Activated CD8-positive, alpha-beta memory T cell treated with anti-CD3 and anti-CD28 coated beads for 1 hour (primary cell): ENCODE data around the gene NLRP5.
A peak's percentile ranks its signal among the peaks of the same experiment; 100 is the strongest.
"Not testable (repeated sequence)": the region's sequence is repeated elsewhere in the genome, so short reads cannot be mapped to it uniquely, and the experiment has no call there.

Experiments
- DNase-seq, 2 donors: peaks; one replicate each; pipeline ENCODE4 v3.0.0-alpha.2; 2020; ENCODE audit warnings: low read depth in 1 of 2; ENCODE audit errors: extremely low read depth in 1 of 2

The NLRP5 gene

DNA sequence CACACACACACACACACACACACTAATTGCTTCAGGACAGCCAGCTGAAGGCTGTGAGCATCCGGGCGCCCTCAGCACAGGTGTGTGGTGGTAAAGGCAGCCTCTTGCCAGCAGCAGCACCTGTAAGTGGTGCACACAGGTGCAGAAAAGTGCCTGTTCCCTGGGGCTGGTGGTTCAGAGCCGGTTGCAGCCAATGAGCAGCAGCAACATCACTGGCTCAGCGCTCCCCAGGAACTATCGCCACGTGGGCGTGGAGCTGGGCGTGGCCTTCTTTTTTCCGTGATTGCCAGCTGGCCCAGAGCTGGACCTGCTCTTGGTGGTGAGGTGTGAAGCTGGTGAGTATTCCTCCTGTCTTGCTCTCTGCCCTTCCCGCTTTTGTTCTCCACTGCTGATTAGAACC lies at the start of gene NLRP5:
Gene NLRP5 (plus strand): TSS at position 289 of the 400 bp plus-strand sequence.
- no peak for DNase-seq

DNA sequence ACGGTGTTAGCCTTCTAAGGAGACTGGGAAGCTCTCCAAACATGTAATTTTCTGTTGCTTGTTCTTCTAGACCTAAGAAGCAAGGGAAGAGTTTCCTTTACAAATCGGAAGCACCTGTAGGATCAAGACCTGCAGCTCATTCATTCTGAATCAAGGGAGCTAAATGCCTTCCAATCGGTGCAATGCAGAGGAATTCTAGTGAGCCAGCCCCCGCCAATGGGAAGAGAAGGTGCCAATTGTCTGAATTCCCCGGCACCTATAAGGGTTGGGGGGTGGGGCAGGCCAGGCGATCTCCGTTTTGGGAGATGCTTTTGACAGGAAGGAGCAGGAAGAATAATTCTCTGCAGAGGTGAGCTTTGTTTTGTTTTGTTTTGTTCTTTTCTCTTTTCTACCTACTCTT lies 47.4 kb upstream of the NLRP5 start:
- no peak for DNase-seq

DNA sequence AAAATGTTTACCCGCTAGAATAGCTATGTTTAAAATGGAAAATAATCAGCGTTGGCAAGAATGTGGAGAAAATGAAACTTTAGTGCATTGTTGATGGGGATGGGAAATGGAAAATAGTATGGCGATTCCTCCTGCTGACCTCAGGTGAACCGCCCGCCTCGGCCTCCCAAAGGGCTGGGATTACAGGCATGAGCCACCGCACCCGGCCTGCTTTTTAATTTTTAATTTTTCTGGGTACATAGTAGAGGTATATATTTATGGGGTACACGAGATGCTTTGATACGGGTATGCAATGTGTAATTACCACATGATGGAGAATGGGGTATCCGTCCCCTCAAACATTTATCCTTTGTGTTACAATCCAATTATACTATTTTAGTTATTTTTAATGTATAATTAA lies 46.3 kb upstream of the NLRP5 start:
- DNase-seq: no peak

DNA sequence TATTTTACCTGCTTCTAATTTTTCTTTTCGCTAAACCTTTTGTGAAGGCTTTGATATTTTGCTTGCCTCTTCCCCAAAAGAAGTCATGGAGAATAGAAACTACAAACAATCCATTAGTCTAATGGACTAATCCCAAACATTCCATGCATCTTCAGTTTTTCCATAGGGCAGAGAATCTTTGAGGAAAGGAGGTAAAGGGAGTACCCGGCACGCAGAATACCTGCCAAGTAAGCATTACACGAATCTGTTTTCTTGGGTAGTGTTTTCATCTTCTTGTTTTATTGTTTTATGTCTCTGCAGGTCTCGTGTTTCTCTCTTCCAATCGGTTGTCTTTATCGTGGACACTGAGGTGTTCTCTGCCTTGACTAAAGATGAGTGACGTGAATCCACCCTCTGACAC lies 39.0 kb upstream of the NLRP5 start, which contains the start of gene NLRP8:
Gene NLRP8 (plus strand): TSS at position 301 of the 400 bp plus-strand sequence.
- no peak for DNase-seq

DNA sequence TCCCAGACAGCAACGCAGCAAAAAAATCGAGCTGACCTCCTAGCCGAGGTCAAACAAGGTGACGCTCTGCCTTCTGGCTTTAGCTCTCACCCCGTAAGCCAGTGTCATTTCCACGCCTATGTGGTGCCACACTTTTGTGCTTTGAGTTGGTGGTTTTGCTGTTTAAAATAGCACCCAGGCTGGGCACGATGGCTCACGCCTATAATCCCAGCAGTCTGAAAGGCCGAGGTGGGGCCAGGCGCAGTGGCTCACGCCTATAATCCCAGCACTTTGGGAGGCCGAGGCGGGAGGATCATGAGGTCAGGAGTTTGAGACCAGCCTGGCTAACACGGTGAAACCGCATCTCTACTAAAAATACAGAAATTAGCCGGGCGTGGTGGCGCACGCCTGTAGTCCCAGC lies 36.0 kb upstream of the NLRP5 start:
- DNase-seq: not testable (repeated sequence)

DNA sequence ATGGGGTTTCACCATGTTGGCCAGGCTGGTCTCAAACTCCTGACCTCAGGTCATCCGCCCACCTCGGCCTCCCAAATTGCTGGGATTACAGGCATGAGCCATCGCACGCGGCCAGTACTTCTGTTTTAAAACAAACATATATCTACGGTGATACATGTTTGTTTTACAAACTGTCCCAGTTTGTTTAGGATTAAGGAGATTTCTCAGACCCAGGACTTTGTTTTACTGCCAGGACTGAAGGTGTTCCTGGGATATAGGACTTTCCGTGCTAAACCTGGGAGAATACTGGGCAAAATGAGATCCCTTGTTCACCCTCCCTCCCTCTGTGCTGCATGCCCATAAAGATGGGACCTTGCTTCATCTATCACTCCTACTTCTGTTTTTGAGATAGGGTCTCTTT lies 30.1 kb upstream of the NLRP5 start:
- no peak for DNase-seq

DNA sequence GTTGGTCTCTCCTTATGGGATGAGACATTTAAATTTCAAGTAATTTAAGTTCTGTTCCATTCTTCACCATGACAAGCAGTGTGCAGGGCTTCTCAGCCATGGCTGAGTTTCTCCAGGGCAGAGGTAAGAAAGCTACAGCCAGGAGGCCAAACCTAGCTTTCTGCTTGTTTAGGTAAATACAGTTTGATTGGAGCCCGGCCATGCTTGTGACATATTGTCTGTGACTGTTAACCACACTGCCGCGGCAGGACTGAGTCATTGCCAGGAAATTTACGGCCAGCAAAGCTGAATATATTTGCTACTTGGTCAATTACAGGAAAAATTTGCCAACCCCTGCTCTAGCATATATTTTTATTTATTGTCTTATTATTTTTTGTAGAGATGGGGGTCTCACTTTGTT lies 28.2 kb upstream of the NLRP5 start:
- no peak for DNase-seq

DNA sequence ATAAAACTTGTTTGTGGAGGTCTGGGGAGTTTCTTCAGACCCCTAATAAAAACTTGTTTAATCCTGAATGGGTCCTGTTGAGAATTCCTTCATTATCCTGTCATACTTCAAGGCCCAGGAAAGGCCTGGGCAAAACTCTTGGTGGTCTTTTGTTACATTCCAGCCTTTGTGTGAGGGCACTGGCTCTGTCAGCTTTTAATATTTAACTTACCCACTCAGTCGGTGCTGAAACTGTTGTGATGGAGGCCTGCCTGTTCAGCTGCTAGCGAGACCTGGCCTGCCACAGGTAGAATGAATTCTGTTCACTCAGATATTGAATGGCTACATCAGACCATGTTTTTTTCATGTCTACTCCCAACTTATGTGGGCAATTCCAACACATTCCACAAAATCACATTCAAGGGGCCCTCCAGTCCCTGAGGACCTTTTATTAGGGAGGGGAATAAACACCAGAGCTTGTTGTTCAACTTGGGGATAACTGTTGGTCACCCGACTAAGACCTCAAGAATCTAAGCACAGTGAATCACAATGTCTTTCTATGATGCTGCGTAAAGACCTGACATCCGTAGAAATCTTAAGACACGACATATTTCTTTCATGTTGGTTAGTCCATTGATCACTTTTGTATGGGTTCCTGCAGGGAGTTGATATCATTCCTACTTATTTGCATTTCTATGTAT lies 26.4 kb upstream of the NLRP5 start:
- DNase-seq: no peak

DNA sequence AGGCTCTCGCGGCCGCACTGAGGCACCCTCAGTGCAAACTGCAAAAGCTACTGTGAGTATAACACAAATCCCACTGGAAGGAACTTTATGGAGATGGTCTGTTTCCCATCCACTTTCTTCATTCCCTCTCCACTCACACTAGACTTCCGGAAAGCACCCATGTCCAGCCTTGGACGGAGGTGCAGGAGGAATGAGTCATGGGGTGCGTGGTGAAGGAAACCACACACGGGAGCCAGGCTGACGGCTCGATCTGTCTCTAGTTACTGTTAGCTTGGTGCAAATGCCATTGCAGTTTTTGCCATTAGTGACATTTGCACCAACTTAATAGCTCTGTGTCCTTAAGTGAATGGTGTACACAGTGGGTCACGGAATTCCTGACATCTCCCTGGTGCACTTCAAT lies 24.4 kb upstream of the NLRP5 start:
- DNase-seq: no peak

DNA sequence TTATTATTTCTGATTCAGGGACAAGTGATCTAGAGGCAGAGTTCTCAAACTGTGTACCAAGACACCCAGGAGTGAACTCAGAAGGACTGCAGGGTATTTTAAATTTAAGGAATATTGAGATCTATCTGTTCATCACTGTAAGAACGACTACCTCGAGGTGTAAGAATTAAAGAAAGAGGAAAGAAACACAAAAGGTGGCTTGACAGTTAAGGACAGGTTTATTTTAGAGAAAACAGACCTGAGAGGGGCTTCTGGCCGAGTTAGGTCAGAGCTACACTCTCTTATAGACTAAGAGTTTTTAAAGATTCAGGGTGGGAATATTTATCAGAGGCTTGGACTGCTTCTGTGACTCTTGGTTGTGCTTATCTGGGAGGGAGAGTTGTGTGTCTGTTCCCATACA lies 12.6 kb upstream of the NLRP5 start:
- no peak for DNase-seq

DNA sequence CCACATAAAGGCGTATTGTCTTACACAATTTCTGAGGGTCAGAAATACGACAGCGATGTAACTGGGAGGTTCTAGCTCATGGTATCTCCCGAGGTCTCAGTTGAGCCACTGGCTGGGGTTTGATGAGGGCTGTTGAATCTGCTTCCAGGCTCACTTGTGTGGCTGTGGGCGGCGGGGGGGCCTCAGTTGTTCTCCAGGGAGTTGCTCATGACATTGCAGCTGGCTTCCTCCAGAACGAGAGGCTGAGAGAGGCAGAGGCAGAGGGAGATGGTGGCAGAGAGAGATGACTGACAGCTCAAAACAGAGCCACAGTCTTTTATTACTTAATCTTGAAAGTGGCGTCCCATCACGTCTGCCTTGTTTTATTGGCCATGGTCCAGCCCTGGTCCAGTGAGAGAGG lies 6.2 kb upstream of the NLRP5 start:
- DNase-seq: no peak

DNA sequence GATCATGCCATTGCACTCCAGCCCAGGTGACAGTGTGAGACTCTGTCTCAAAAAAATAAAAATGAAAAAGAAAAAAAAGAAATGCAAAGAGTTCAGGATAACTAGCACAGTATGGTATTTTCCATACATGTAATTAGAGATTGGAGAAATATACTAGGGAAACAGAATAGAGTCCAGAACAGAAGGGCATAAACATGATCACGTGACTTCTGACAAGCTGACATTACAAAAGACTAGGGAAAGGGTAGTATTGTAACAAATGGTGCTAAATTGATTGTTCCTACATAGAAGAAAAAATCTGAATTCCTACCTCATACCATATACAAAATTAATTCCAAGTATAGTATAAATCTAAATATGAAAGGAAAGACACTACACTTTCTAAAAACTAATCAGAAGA lies 1.3 kb upstream of the NLRP5 start:
- DNase-seq: no peak

DNA sequence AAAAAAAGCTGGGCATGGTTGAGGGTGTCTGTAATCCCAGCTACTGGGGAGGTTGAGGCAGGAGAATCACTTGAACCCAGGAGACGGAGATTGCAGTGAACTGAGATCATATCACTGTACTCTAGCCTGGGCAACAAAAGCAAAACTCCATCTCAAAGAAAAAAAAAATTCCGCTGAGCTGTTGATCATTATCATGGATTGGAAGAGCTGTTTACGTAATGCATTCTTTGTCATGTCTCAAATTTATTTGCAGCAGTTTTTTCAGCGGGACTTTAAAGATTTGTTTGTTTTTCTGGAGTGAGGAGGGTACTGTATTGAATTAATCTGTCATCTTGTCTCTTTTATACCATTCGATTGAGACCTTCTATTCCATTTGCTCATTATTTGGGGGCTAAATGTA lies 4.3 kb downstream of the NLRP5 start:
- DNase-seq: no peak

DNA sequence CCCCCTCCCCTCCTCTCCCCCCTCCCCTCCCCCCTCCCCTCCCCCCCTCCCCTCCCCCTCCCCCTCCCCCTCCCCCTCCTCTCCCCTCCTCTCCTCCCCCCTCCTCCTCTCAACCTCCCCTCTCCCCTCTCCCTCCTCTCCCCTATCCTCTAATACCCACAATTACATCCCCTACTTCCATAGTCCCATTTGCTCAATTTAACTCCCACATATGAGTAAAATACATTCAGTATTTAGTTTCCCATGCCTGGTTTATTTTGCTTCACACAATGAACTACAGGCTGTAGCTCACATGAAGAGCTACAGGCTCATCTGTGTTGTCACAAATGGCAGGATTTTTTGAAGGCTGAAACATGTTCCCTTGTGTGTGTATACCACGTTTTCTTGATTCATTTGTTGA lies 6.9 kb downstream of the NLRP5 start:
- DNase-seq: no peak

DNA sequence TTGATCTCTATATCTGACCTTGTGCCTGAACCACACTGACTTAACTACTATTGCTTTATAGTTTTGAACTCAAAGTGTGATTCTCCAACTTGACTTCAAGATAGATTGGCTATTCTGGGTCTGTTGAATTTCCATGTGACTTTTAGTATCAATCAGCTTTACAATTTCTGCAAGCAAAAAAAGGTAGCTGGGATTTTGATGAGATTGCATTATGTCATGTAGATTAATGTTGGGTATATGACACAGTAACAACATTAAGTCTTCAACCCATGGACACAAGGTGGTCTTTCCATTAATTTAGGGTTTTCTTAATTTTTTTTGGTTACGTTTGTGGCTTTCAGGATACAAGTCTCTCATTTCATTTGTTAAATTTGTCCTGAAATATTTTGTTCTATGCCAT lies 28.2 kb downstream of the NLRP5 start:
- DNase-seq: no peak

DNA sequence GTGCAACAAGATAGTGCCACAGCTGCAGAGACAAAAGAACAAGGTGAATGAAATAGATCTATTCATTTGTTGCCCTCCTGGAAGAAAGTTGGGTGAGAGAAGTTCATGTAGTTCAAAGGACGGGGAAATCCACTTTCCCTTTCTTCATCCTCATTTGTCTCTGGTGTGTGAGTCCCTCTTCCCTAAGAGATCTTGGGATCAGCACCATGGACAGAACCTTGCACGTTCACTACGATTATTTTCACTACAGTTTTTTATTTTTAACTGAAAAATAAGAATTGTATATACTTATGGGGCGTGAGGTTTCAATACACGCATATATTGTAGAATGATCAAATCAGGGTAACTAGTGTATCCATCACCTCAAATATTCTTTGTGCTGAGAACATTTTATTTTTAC lies 29.2 kb downstream of the NLRP5 start:
- DNase-seq: no peak

DNA sequence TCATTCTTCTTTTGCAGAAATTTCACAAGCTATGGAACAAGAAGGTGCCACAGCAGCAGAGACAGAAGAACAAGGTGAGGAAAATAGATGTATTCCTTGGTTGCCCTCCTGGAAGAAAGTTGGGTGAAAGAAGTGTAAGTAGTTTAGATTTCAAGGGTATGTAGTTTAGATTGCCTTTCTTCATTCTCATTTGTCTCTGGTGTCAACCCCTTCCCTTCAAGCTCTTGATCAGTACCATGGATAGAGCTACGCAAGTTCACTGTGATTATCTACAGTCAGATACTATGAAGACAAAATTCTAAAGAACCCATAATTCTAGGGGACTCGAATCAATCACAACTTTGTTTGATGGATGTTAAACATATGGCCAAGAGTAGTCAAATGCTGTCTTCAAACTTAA lies 32.8 kb downstream of the NLRP5 start:
- DNase-seq: not testable (repeated sequence)

DNA sequence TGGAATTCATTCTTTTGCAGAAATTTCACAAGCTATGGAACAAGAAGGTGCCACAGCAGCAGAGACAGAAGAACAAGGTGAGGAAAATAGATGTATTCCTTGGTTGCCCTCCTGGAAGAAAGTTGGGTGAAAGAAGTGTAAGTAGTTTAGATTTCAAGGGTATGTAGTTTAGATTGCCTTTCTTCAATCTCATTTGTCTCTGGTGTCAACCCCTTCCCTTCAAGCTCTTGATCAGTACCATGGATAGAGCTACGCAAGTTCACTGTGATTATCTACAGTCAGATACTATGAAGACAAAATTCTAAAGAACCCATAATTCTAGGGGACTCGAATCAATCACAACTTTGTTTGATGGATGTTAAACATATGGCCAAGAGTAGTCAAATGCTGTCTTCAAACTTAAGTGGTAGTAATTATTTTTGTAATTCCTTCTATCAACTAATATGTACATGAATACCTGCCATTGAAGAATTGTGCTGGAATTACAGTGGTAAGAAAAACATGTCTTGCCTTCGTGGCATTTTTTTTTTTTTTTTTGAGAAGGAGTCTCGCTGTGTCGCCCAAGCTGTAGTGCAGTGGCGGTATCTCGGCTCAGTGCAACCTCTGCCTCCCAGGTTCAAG lies 33.9 kb downstream of the NLRP5 start:
- DNase-seq: not testable (repeated sequence)

DNA sequence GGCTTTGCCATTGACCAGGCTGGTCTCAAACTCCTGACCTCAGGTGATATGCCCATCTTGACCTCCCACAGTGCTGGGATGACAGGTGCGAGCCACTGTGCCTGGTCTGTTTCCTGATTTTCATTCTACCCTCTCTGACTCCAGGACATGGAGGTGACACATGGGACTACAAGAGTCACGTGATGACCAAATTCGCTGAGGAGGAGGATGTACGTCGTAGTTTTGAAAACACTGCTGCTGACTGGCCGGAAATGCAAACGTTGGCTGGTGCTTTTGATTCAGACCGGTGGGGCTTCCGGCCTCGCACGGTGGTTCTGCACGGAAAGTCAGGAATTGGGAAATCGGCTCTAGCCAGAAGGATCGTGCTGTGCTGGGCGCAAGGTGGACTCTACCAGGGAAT lies 40.2 kb downstream of the NLRP5 start:
- DNase-seq: no peak

DNA sequence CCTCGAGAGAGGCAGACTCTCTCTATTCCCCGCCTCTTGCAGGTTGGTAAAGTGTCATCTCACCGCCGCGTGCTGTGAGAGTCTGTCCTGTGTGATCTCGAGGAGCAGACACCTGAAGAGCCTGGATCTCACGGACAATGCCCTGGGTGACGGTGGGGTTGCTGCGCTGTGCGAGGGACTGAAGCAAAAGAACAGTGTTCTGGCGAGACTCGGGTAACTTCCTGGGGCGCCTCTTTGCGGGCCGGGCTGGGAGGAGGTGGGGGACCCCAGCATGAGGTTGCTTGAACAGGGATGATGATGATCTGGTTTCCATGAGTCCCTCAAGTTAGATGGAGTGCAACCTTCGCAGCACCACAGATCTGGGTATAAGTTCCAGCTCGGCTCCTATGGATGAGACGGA lies 67.0 kb downstream of the NLRP5 start:
- no peak for DNase-seq

DNA sequence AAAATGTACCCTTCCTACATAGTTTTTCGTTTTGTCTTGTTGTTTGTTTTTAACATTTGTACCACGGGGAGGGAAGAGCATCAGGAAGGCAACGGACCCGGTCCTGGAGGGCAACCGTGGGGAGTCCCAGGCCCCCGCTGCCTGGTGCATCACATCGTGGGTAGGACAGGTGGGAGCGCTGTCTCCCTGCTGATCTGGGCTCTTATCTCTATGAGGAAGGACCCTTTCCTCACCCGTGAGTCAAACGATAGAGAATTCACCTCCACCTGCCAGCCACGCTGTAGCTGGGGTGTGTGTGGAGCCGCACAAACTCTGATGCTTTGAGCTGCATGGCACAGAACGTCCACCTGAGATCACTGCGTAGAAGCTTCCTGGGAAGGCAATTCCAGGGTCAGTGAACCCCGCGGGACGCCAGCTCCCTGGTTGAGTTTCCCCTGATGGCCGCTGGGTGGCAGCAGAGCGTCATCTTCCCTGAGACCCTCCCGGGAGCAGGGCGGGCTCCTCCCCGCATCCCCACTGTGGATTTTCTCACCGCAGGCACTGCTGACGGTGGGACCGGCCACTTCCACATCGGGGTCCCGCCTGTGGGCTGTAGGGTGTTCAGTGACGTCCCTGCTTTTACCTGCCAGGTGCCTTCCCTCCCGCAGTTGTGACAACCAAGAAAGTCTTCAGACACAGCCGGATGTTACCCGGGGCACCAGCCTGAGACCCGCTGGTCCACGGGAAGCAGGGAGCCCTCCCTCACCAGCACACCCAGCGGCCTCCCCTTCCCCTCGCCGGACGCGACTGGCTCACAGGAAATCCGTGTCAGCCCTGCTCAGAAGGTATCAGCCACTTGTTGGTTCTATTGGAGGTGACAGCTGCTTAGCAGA lies 79.8 kb downstream of the NLRP5 start:
- peak; percentile 10 to 50 for DNase-seq

DNA sequence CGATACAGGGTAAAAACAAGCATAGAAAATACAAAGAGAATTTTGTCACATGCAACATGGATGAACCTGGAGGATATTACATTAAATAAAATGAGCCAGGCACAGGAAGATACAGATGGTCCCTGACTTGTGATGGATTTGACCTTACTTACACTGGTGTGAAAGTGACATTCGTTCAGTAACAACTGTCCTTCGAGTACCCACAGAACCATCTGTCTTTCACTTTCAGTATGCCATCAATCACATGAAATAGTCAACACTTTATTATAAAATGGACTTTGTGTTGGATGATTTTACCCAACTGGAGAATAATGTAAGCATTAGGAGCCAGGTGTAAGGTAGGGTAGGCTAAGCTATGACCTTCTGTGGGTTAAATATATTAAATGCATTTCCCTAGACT lies 83.1 kb downstream of the NLRP5 start:
- no peak for DNase-seq
